BJ (cell line): Measurements from ENCODE around the gene NPY. TPM values are rescaled to one million over a fixed set of nuclear protein-coding genes. Genes with fewer than 3 reads are reported as not detected.

Experiments
- CTCF ChIA-PET: fragments of 350-600 bp; formaldehyde crosslinking; extraction: SDS; loops from one replicate; lab custom pipeline; 2021; ENCODE audit warnings: antibody characterized with exemption, inconsistent platforms; lab: Yijun Ruan, JAX
- POLR2A ChIA-PET: fragments of 300-600 bp; sonication (Branson Sonifier 250); formaldehyde crosslinking; extraction: SDS; loops from one replicate; lab custom pipeline; 2021; ENCODE audit warnings: antibody characterized with exemption; lab: Charles Lee
- DNase-seq: peaks from one replicate; pipeline ENCODE4 v3.0.0-alpha.2; 2011; ENCODE audit warnings: low read depth
- H3K27me3 ChIP-seq: 2 replicates; pipeline ENCODE4 v1.6.0; 2011; ENCODE audit warnings: low read length; ENCODE audit not compliant: control insufficient read depth, insufficient read depth
- H3K36me3 ChIP-seq: 2 replicates; pipeline ENCODE4 v1.5.1; 2011; ENCODE audit warnings: low read length; ENCODE audit not compliant: control insufficient read depth, insufficient read depth
- H3K4me3 ChIP-seq: 2 replicates; pipeline ENCODE4 v1.5.1; 2011; ENCODE audit warnings: low read depth, mild to moderate bottlenecking, control low read depth, low read length
- polyA plus RNA-seq: library from polyadenylated mRNA; depleted of rRNA; stranded (reverse); fragments of >200 nt; gene quantifications from 2 replicates; pipeline ENCODE4 v1.2.3, GENCODE V29; 2011
- TF ChIP-seq, protein P1 (sequence below): IDR thresholded peaks from 2 replicates; pipeline ENCODE4 v1.5.1; 2011; ENCODE audit warnings: low read depth, mild to moderate bottlenecking, control low read depth, inconsistent platforms, low read length, moderate library complexity; ENCODE audit not compliant: insufficient read depth

Gene NPY
- polyA plus RNA-seq, 1 experiment, result not detected

DNA sequence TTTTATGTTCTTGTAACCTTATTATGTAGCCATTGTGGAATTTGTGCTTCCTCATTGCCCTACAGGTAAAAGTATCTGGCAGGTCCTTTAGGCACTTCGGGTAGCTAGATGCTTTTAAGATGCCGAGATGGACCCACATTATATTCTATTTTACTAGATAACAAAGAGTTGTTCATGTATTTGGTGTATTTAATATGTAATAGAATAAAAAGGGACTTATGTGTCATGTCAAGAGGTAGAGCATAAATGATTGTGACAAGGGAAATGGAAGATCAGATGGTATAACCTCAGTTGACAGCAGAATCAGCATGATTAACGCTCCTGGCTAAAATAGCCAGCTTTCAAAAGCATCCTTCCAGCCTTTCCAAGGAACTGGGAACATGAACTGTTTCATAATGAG, 50.6 kb downstream of the NPY start:
- Histone ChIP-seq H3K27me3 (no peaks in the 10 kb centered on the region), H3K36me3 (no peaks in the 10 kb centered on the region), H3K4me3 (no peak overlapping the region)
- TF ChIP-seq, protein P1, sequence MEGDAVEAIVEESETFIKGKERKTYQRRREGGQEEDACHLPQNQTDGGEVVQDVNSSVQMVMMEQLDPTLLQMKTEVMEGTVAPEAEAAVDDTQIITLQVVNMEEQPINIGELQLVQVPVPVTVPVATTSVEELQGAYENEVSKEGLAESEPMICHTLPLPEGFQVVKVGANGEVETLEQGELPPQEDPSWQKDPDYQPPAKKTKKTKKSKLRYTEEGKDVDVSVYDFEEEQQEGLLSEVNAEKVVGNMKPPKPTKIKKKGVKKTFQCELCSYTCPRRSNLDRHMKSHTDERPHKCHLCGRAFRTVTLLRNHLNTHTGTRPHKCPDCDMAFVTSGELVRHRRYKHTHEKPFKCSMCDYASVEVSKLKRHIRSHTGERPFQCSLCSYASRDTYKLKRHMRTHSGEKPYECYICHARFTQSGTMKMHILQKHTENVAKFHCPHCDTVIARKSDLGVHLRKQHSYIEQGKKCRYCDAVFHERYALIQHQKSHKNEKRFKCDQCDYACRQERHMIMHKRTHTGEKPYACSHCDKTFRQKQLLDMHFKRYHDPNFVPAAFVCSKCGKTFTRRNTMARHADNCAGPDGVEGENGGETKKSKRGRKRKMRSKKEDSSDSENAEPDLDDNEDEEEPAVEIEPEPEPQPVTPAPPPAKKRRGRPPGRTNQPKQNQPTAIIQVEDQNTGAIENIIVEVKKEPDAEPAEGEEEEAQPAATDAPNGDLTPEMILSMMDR, result no peak
- POLR2A ChIA-PET, result no interaction called here
- CTCF ChIA-PET, result interaction anchor here (1.1 kb wide), 1 partner anchor 18 kb away, joined by 3 read pairs; no protein-coding TSS in a partner anchor
- DNase-seq, result no peak

DNA sequence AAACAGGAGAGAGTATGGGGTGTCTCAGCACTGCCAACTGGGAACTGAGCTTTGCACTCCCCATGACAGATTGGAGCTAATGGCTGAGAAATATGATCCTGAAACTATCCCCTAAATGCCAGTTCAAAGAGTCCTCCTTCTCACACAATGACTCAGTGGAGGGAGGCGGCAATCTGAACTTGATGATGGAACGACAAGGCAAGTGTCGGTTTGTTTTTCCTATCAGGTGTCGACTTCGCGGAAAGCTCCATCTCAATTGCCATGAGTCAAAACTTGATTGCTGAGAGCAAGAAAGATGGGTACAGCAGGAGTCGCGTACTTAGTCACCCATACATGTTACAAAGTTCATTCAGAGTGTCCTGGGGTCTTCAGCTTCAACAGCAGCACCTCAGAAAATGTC, 52.5 kb downstream of the NPY start:
- no peaks in the 10 kb centered on the region for H3K27me3 ChIP-seq
- no peaks in the 10 kb centered on the region for H3K36me3 ChIP-seq
- no peak overlapping the region for H3K4me3 ChIP-seq
- CTCF ChIA-PET, result interaction anchor here (1.6 kb wide), 1 partner anchor 10 kb away, joined by 6 read pairs; no protein-coding TSS in a partner anchor
- DNase-seq, result no peak
- TF ChIP-seq, protein P1, result no peak
- POLR2A ChIA-PET, result no interaction called here

DNA sequence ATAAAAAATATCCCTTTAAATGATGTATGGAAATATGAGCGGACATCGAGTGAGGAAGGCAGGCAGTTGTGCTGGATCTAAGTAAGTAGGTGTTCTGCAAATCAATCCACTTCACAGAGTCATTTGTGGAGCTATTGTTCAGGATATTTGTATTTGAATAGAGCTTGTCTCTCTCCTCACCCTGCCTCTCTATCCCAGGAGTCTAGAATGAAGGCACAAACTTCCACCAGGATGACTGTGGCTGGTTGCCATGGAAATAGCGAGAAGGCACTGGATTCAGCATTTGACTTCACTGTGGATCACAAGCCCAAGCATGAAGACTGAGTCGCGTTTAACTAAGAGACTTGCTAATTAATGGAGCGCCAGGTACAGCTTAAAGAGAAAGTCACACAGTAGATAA, 53.2 kb downstream of the NPY start:
- DNase-seq, result no peak
- no peaks in the 10 kb centered on the region for H3K27me3 ChIP-seq
- CTCF ChIA-PET, result interaction anchor here (1.6 kb wide), 1 partner anchor 10 kb away, joined by 6 read pairs; no protein-coding TSS in a partner anchor
- no peaks in the 10 kb centered on the region for H3K36me3 ChIP-seq
- POLR2A ChIA-PET, result no interaction called here
- TF ChIP-seq, protein P1, result no peak
- no peak overlapping the region for H3K4me3 ChIP-seq

DNA sequence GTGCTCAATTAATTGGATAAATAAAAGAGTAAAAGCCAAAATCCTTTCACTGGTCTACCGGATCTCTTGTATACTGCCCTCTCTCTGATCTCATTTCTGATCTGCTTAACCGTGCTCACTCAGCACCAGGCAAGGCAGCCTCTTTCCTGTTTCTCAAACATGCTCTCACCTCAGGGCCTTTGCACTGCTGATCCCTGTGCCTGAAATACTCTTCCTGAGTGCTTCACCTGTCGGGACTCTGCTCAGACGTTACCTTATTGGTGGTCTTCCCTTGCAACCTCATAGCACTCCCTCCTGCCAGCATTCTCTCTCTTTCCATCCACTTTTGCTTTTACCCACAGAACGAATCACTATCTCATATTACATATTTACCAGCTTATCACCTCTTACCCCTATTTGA, 55.6 kb downstream of the NPY start:
- Histone ChIP-seq H3K27me3 (no peaks in the 10 kb centered on the region), H3K36me3 (no peaks in the 10 kb centered on the region), H3K4me3 (no peak overlapping the region)
- POLR2A ChIA-PET, result no interaction called here
- TF ChIP-seq, protein P1, result no peak
- CTCF ChIA-PET, result no interaction called here
- no peak for DNase-seq

DNA sequence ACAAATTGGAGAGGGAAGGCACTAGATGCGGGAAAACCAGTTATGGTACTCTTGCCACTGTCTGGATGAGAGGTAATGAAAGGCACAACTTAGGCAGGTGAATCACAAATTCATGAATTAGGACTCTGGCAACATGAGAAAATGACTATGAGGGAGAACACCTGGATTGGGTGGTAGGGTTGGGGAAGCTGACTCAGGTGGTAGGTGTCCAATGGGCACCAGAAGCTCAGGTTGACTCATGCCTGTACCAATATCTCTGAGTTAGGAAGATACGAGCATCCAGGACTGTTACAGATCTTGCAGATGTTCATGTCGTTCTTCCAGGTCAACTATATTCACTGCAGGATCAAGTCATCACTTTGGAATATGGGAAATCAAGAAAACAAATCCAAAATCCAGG, 56.7 kb downstream of the NPY start:
- H3K27me3 ChIP-seq, result no peaks in the 10 kb centered on the region
- CTCF ChIA-PET, result no interaction called here
- no peaks in the 10 kb centered on the region for H3K36me3 ChIP-seq
- POLR2A ChIA-PET, result no interaction called here
- TF ChIP-seq, protein P1, result no peak
- DNase-seq, result no peak
- H3K4me3 ChIP-seq, result no peak overlapping the region
